Medulla oblongata (tissue), 1 donor: ENCODE data around the gene SMC2.

Source experiments
- DNase-seq: peaks from one replicate; pipeline ENCODE4 v3.0.0-alpha.2; 2015; ENCODE audit errors: extremely low spot score

The SMC2 gene

DNA sequence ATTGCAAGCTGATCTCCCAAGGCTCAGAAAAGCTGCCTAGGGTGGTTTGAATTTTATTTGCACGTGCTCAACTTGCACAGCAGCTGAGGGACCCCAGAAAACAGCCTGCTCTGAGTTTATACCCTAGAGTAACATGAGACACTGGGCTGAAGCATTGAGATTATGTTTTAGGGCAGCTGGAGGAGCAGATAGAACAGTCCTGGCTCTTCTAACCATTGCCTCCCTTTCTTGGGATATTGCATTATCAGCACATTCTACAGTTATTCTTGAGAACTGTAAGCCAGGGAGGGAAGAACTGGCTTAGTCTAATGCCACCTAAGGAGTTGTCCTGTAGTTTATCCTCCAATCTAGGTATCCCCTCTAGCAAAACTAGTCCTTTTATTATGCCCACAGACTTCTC, 10.3 kb downstream of the SMC2 start:
- no peak for DNase-seq

DNA sequence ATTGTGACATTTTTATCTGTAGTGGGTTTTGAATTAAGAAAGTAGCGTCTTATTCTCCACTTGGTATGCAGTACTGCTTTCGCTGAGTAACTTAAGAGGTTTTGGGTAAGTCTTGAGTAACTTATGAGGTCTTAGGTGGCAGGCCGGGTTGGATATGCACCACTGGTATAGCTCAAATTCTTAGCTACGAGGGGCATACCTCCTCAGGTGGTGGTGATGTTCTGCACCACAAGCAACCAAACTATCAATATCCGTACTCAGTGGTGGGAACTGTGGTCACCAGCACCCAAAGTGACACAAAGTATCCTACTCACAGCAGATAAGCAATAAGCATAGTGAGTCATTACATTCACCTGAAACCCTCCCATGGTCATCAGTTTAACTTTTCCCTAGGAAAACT, 13.7 kb downstream of the SMC2 start:
- no peak for DNase-seq

DNA sequence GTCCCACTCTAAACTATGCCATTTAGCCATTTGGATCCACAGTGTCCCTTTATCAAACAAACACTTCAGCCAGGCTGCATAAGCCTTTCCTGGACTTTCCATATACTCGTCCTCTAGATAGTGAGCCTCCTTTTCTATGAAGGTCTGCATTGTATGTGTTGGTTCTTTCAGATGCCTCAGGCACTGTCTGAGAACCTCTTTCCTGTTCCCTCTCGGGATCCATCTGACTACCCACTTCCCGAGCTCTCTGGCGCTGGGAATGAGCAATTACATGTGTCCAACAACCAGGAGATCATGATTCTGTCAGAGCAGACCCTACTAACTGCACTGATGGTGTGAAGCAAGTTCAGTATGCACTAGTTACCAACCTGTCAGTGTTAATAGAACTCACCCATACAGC, 14.2 kb downstream of the SMC2 start:
- DNase-seq, result no peak

DNA sequence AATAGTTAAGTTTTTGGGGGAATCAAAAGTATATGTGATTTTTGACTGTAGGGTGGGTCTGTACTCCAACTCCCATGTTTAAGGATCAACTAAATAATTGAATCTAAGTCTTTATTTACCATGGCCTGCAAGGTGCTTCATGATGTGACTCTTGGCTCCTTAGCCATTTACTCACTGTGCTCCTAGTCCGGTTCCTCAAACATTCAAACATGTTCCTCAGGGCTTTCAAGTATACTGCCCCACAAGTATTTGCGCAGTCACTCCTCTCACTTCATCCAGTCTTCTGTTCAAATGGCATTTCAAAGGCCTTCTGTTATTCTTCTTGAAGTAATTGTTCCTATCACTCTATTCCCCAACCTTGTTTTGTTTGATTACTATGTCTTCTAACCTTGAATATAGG, 16.4 kb downstream of the SMC2 start:
- no peak for DNase-seq

DNA sequence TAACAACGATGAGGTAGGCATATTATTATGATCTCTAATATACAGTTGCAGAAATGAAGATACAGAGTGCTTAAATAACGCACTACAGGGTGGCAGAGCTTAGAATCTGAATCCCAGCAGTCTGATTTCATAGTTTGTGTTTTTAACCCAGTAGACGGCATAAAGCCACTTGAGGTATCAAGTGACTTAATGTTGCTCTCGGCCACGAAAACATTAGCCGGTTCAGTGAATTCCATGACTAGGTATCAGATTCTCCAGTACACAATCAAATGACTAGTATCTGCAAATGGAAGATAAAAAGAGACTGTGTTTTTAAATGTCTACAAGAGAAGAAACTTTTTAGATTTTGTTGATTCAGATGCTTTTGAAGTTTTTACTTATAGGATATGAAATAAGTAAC, 24.8 kb downstream of the SMC2 start:
- no peak for DNase-seq

DNA sequence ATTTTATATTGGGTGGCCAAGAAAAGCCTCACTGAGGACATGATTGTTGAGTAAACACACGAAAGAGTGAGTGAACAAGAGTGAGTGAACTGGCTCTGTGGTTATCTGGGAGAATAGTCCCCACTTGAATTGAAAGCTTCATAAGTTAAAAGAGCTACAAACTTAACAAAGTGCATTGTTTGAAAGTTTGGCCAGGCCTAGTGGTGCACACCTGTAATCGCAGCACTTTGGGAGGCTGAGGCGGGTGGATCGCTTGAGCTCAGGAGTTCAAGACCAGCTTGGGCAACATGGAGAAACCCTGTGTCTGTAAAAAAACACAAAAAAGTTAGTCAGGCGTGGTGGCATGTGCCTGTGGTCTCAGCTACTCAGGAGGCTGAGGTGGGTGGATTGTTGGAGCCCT, 26.9 kb downstream of the SMC2 start:
- no peak for DNase-seq

DNA sequence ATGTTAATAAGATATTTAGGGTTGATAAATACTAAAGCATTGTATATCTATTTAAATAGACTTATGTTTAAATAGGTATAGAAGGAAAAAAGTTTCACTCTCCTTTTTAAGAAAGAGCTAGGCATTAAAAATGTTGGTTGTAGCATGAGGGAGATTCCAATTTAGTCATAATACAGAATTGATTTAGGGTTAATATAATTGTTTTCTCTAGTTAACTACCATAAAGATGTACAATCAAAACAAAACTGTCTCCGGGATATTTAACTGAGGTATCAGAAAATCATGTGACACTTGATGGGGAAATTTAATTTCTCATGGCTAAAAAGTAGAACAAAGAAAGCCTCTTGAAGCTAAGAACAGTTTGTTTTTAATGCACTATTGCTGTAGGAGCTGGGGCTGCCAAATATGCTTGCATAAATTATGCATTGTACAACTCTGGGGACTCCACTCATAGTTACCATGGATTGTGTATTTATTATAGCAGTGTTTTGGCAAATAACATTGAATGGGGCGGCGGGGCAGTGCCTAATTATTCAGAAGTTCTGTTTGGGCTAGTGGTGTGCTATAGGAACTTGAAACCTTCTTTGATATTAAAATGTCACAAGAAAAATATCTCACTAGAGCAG, 44.2 kb downstream of the SMC2 start:
- peak; percentile 4 for DNase-seq

DNA sequence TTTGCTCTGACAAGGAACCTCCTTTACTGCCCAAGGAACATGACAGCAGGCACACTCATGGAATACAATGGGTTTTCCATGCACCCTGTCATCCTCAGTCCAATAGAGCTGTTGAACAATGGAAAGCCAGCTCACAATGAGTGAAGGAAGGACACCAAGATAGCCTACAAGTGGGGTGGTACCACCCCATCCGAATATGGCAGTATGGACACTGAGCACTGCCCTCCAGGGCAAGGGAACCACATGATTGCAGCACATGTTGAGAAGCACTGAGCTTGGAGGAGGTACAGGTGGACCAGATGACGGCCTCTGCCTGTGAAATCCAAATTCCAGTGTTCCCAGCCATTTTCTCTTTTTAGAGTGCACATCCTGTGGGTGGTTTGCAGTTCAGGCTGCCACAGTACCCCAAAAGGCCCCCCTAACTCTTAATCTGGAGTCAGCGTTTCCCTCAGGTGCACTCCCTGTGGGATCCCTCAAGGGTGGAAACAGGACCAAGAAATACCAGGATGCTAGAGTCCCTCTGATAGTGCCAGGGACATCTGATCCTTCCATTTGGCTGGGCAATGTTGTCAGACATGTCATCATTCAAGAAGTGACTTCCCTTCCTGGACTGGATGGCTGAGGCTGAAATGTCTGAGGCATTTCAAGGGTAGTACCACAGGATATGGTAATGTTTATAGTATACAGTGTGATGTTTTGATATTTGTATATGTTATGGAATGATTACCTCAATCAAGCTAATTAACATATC, 48.9 kb downstream of the SMC2 start:
- no peak for DNase-seq

DNA sequence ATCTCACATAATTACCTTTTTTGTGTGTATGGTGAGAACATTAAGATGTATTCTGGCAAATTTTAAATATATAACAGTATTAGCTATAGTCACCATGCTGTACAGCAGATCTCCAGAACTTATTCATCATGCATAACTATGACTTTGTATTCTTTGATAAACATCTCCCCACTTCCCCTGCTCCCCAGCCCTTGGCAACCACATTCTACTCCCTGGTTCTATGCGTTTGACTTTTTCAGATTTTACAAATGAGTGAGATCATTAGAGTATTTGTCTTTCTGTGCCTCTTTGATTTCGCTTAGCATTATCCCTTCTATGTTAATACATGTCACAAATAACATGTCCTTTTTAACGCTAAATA, 49.4 kb downstream of the SMC2 start:
- no peak for DNase-seq

DNA sequence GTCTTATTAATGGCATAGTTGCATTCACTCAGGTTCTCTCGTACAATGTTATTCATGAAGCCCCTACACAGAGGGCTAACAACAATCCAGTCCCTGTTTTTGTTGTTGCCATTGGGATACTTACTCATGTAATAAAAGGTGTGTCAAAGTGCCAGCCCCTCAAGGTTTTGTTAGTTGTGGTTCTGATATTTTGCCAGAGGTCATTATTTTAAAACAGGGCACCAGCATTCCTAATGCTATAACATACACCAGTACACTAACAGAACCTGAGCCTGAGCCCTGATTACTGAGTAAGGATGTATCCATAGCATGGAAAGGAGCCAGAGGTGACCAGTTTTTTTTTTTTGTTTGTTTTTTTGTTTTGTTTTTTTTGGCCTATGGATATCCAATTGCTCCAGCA, 50.2 kb downstream of the SMC2 start:
- DNase-seq, result no peak

DNA sequence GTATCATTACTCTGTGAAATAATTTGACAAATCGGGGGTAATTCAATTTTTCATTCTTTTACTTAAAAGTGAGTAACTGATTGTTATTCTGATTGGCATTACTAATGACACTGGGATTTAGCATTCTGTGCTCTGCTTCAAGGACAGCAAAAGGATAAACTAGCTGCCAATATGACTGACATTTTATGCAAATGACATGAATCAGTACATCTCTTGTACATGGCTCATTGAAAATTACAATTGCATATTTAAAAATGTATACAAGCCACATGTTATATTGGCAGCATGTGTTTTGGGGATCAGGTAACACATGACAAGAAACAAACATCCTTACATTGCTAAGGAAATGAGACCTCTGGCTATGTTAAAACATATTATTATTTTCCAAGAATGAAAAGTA, 79.0 kb downstream of the SMC2 start:
- no peak for DNase-seq

DNA sequence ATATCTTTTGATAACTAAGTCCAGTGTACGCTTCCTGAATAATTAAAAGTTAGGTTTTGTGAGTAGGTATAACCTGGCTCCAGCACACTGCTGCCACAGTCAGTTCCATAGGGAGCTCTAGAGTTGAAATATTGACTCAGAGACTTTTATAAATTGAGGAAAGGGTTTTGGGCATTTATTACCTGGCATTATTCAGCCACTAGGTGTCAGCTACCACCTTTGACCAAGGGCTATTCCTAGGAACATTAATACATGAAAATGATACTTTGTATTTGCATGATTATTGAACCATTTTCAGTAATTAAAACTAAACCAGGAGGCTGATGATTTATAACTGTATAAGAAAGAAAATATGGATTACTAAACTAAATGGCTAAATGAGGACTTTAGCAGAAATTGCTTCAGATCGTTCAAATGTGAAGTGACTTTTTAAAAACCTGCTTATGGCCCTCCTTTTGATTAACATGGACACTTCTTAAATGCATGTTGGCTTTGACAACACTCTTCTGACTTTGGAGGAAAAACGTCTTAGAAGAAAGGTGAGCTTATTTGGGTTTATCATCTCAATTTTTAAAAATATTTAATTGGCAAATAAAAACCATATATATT, 83.0 kb downstream of the SMC2 start:
- DNase-seq, result no peak

DNA sequence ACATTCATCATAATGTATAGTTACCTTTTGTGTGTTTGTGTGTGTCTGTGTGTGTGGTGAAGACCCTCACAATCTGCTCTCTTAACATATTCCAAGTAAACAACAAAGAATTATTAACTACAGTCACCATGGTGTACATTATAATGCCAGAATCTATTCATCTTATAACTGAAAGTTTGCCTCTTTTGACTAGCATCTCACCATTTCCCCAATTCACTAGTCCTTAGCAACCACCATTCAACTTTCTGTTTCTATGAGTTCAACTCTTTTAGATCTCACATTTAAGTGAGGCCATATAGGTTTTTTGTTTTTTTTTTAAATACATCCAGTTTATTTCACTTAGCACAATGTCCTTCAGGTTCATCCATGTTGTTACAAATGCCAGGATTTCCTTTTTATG, 83.6 kb downstream of the SMC2 start:
- no peak for DNase-seq
